Type B pancreatic cell (in vitro differentiated cells): ENCODE data around the gene FAM174C. TPM values are rescaled to one million over a fixed set of nuclear protein-coding genes. Genes with fewer than 3 reads are reported as not detected.

Experiments
- DNase-seq: peaks from one replicate; pipeline ENCODE4 v3.0.0; 2021; ENCODE audit warnings: mixed read lengths; ENCODE audit not compliant: unreplicated experiment; ENCODE audit errors: extremely low spot score
- H3K27ac Mint-ChIP-seq: 2 replicates; pipeline ENCODE4 v1.8.0; 2021; ENCODE audit warnings: mild to moderate bottlenecking, mixed read lengths
- H3K27me3 Mint-ChIP-seq: 2 replicates; pipeline ENCODE4 v1.8.0; 2021; ENCODE audit warnings: mixed read lengths
- H3K36me3 Mint-ChIP-seq: 2 replicates; pipeline ENCODE4 v1.8.0; 2021; ENCODE audit warnings: mixed read lengths
- H3K4me1 Mint-ChIP-seq: one replicate; pipeline ENCODE4 v1.8.0; 2021; ENCODE audit warnings: mixed read lengths; ENCODE audit not compliant: unreplicated experiment
- H3K4me3 Mint-ChIP-seq: 2 replicates; pipeline ENCODE4 v1.8.0; 2021; ENCODE audit warnings: mild to moderate bottlenecking, mixed read lengths
- H3K9me3 Mint-ChIP-seq: 2 replicates; pipeline ENCODE4 v1.8.0; 2021; ENCODE audit warnings: mixed read lengths
- total RNA-seq: library from RNA; stranded (reverse); gene quantifications from 2 replicates; pipeline ENCODE4 v1.2.1, GENCODE V29; 2021; ENCODE audit warnings: low replicate concordance
- TF ChIP-seq, protein P1 (sequence below): fragments of 200-600 bp; sonication (generic); conservative IDR thresholded peaks from 2 replicates; pipeline ENCODE4 v1.5.0; 2021; ENCODE audit warnings: antibody characterized with exemption, mild to moderate bottlenecking

FAM174C gene
- total RNA-seq, 1 donor from 2014 or later, result 30.6 TPM

DNA sequence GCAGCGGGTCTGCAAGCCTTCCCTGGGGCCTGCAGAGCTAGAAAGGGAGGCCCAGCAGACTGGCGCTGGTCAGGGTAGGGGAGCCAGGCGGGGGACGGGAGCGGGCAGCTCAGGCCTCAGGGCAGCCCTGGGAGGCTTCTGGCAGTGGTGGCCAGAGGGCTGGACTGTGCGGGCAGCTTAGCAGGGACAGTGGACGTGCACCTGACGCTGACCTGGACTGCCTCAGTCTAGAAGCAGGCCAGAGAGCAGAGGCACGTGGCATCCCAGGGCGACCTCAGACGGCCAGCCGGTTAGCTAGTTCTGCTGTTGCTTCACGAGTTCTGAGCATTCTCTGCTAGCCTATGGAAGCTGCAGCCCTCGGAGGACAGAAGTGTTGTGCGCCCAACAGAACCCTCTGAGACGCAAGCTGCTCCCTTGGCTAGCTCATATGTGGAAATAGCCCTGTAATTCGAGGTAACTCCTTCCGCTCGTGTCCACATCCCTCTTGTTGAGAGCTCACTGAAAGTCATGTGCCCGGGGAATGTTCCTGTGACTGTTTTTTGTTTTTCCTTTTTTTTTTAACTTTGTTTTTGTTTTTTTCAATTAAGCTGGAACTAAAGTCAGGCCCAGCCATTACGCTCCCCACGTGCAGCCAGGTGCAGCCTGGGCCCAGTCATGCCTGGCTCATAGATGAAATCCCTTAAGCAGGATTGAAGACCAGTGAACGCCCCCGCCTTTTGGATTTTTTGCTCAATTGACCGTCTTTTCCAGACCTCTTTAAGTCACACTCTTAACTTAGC is 1.9 kb upstream of the FAM174C start:
- TF ChIP-seq, protein P1, sequence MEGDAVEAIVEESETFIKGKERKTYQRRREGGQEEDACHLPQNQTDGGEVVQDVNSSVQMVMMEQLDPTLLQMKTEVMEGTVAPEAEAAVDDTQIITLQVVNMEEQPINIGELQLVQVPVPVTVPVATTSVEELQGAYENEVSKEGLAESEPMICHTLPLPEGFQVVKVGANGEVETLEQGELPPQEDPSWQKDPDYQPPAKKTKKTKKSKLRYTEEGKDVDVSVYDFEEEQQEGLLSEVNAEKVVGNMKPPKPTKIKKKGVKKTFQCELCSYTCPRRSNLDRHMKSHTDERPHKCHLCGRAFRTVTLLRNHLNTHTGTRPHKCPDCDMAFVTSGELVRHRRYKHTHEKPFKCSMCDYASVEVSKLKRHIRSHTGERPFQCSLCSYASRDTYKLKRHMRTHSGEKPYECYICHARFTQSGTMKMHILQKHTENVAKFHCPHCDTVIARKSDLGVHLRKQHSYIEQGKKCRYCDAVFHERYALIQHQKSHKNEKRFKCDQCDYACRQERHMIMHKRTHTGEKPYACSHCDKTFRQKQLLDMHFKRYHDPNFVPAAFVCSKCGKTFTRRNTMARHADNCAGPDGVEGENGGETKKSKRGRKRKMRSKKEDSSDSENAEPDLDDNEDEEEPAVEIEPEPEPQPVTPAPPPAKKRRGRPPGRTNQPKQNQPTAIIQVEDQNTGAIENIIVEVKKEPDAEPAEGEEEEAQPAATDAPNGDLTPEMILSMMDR, result no peak
- H3K4me1 Mint-ChIP-seq, result peaks cover 32% of the 10 kb centered on the region
- no peaks in the 10 kb centered on the region for H3K9me3 Mint-ChIP-seq
- peaks cover 17% of the 10 kb centered on the region for H3K36me3 Mint-ChIP-seq
- no peak for DNase-seq
- peak overlapping the region; percentile 82 for H3K27ac Mint-ChIP-seq
- no peaks in the 10 kb centered on the region for H3K27me3 Mint-ChIP-seq
- peak overlapping the region; percentile 76 for H3K4me3 Mint-ChIP-seq

DNA sequence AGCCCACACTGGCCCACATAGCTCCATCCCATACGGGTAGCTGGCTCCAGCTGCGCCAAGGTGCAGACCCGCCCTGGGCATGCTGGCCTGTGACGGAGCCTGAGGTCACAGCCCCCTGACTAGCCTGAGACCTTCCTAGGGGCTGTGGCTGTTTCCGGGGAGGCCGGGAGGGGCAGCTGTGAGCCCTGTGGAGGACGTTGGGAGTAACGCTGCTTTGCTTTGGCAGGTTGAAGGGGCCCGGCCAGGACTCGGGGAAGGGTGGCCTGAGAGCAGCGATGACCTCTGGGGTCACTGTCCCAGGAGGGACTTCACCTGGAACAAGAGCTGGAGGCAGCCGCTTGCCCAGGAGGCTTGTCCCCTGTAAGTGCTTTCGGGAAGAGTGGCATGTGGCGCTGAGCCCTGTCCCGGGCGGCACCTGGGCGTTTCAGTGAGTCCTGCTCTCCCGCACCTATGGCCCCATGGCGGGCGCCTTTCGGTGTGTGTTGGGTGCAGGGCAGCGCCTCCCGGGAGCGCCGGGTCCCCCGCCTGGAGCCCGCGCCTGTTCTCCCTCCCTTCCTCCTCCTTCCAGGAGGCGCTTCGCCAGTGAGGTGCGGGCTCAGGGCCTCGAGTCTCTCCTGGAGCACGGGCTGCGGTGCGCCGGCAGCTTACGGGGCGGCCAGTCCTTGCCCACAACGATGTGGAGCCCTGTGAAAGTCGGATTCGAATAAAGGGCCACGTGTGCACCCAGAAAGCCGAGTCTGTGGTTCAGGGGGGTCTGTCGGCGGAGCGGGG is 1.1 kb upstream of the FAM174C start:
- no peak for DNase-seq
- Mint-ChIP-seq H3K36me3 (peaks cover 17% of the 10 kb centered on the region), H3K27me3 (no peaks in the 10 kb centered on the region), H3K9me3 (no peaks in the 10 kb centered on the region), H3K27ac (peak overlapping the region; percentile 82), H3K4me3 (peak overlapping the region; percentile 78), H3K4me1 (peaks cover 28% of the 10 kb centered on the region)
- TF ChIP-seq, protein P1, result no peak

DNA sequence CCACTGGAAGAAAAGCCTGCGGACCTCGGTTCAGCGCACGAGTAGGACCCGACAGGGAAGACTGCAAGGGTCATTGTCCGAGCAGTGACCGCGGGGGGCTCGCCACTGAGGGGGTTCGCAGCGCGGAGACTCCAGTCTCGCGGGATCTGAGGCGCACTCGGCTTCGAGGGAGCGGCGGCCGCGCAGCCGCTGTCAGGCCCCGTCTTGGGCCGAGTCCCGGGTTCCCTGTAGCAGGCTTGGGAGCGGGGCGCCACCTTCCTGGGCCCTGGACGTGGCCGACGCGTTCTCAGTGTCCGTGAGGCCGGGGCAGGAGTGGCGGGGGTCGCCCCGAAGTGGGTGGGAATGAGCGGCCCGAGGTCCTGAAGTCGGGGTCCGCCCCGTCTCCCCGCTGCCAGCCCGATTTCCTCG is 474 bp upstream of the FAM174C start:
- H3K36me3 Mint-ChIP-seq, result peaks cover 17% of the 10 kb centered on the region
- H3K27me3 Mint-ChIP-seq, result no peaks in the 10 kb centered on the region
- peak overlapping the region; percentile 78 for H3K4me3 Mint-ChIP-seq
- H3K4me1 Mint-ChIP-seq, result peaks cover 32% of the 10 kb centered on the region
- DNase-seq, result no peak
- TF ChIP-seq, protein P1, result no peak
- H3K27ac Mint-ChIP-seq, result no peak overlapping the region
- H3K9me3 Mint-ChIP-seq, result no peaks in the 10 kb centered on the region

DNA sequence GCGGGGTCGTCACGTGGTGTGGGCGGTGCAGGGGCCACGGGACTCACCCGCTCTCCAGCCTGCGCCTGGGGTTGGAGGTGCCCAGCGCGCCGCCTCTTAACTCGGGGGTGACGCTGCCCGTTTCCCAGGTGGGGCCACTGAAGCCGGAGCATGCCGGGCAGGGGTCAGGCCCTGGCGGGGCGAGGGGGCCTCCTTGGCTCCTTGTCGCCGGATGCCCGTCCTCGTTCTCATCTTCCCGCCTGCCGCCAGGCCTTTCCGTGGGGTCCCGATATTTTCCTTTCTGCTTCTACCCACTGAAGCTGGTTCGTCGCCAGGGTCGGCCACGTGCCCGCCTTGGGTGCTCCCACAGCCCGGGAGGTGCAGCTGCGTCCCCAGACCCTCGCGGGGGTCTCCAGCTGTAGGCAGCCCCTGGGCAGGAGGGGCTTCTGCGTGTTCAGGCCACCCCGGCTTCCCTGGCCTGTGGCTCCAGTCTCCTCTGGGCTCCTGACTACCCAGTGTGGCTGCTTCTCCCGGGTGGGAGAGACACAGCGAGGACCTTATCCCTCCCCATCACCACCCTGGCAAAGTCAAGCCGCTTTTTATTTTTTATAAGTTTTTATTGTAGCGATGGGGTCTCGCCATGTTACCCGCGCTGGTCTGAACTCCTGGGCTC is 772 bp downstream of the FAM174C start:
- Mint-ChIP-seq H3K27ac (peak overlapping the region; percentile 90), H3K36me3 (peaks cover 12% of the 10 kb centered on the region), H3K9me3 (no peaks in the 10 kb centered on the region), H3K4me3 (peak overlapping the region; percentile 89), H3K27me3 (no peaks in the 10 kb centered on the region), H3K4me1 (peaks cover 24% of the 10 kb centered on the region)
- no peak for DNase-seq
- TF ChIP-seq, protein P1, result no peak

DNA sequence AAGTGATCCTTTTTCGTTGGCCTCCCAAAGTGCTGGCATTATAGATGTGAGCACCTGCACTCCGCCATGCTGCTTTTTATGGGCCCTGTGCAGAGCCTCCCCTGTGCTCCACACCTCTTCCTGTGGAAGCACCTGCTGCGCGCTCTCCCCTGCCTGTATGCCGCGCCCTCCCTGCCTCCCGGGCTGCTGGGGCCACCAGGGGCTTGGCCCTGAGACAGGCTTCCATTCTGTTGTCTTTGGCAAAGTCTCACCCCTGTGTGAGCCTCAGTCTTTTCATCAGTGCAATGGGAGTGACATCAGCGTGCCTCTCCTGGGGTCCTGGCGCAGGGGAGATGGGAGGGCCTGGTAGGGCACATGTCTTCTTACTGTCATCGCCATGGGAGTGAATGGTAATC is 1.3 kb downstream of the FAM174C start:
- H3K36me3 Mint-ChIP-seq, result peaks cover 9% of the 10 kb centered on the region
- H3K27ac Mint-ChIP-seq, result peak overlapping the region; percentile 53
- peak overlapping the region; percentile 89 for H3K4me3 Mint-ChIP-seq
- no peak for DNase-seq
- H3K4me1 Mint-ChIP-seq, result peaks cover 21% of the 10 kb centered on the region
- H3K27me3 Mint-ChIP-seq, result no peaks in the 10 kb centered on the region
- TF ChIP-seq, protein P1, result no peak
- no peaks in the 10 kb centered on the region for H3K9me3 Mint-ChIP-seq
